ENCODE data around the gene MGAT5B. TPM values are rescaled to one million over a fixed set of nuclear protein-coding genes. Genes with fewer than 3 reads are reported as not detected.
A peak's percentile ranks its signal among the peaks of the same experiment; 100 is the strongest.

MGAT5B gene
- total RNA-seq, 2 donors from 2014 or later, result 0.14 to 4.1 TPM

DNA sequence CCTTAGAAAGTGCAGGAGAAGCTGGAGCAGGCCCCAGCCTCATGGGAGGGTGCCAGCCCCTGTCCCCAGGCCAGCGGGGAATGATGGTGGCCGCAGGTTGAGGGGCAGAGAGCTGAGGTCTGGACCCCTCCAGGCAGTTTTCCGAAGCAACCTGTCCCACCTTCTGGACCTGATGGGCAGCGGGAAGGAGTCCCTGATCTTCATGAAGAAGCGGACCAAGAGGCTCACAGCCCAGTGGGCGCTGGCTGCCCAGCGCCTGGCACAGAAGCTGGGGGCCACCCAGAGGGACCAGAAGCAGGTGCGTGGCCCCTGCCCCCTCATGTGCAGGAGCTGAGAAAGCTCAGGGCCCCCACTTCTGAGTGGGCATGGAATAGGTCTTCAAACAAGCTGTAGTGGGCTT, 36.8 kb downstream of the MGAT5B start:
- peaks cover 3% of the 10 kb centered on the region for H3K4me1 ChIP-seq (replicated peaks)
- no peaks in the 10 kb centered on the region for H3K9me3 ChIP-seq
- intact Hi-C loops (cut with DNase I), result no loop called here
- no peak overlapping the region for H3K27ac ChIP-seq
- H3K36me3 ChIP-seq, result no peaks in the 10 kb centered on the region
- WGBS, result 95% methylated on average over 8 of the region's 8 CpGs
- no peak overlapping the region for H3K4me3 ChIP-seq
- TF ChIP-seq, protein P1, sequence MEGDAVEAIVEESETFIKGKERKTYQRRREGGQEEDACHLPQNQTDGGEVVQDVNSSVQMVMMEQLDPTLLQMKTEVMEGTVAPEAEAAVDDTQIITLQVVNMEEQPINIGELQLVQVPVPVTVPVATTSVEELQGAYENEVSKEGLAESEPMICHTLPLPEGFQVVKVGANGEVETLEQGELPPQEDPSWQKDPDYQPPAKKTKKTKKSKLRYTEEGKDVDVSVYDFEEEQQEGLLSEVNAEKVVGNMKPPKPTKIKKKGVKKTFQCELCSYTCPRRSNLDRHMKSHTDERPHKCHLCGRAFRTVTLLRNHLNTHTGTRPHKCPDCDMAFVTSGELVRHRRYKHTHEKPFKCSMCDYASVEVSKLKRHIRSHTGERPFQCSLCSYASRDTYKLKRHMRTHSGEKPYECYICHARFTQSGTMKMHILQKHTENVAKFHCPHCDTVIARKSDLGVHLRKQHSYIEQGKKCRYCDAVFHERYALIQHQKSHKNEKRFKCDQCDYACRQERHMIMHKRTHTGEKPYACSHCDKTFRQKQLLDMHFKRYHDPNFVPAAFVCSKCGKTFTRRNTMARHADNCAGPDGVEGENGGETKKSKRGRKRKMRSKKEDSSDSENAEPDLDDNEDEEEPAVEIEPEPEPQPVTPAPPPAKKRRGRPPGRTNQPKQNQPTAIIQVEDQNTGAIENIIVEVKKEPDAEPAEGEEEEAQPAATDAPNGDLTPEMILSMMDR (IDR thresholded peaks at IDR 0.05), result no peak
- no peak for TF ChIP-seq POLR2AphosphoS5 (IDR thresholded peaks at IDR 0.05)
- DNase-seq (ENCODE audit: low spot score), result no peak
- H3K27me3 ChIP-seq (replicated peaks; ENCODE audit: insufficient read depth), result no peaks in the 10 kb centered on the region

DNA sequence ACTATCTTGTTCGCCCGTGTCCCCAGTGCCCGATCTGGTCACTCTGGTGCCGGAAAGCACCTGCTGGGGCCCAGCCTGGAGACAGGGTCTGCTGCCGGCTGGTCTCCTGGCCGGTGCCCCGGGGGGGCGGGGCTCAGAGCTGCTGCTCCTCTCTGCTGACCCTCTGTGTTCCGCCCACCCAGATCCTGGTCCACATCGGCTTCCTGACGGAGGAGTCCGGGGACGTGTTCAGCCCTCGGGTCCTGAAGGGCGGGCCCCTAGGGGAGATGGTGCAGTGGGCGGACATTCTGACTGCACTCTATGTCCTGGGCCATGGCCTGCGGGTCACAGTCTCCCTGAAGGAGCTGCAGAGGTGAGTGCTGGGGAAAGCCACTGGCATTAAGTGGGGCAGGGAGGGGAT, 37.6 kb downstream of the MGAT5B start:
- Histone ChIP-seq H3K9me3 (no peaks in the 10 kb centered on the region), H3K27ac (no peak overlapping the region), H3K27me3 (replicated peaks; ENCODE audit: insufficient read depth) (no peaks in the 10 kb centered on the region), H3K4me3 (no peak overlapping the region), H3K4me1 (replicated peaks) (no peaks in the 10 kb centered on the region), H3K36me3 (no peaks in the 10 kb centered on the region)
- no peak for TF ChIP-seq POLR2AphosphoS5 (IDR thresholded peaks at IDR 0.05)
- no peak for DNase-seq (ENCODE audit: low spot score)
- intact Hi-C loops (cut with DNase I), result no loop called here
- WGBS, result 62% methylated on average over 17 of the region's 17 CpGs

DNA sequence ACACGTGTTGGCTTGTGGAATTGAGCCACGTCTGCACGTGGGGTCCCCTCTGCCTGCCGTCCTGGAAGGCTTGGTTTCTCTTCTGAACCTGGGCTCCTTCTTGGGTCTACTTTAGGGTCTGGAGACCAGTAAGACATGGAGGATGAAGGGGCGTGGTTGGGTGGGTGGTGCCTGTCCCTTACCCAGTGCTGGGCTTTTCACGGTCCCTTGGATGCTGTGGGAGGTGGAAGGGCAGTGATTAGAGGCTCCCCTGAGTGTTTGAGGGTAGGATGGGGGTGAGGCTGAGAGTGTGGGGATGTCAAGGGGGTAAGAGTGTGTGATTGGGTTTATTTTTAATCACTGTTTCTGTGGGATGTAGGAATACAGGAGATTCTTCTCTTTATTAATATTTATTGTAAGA, 38.3 kb downstream of the MGAT5B start:
- H3K36me3 ChIP-seq, result no peaks in the 10 kb centered on the region
- no peaks in the 10 kb centered on the region for H3K4me1 ChIP-seq (replicated peaks)
- no peaks in the 10 kb centered on the region for H3K9me3 ChIP-seq
- no peaks in the 10 kb centered on the region for H3K27me3 ChIP-seq (replicated peaks; ENCODE audit: insufficient read depth)
- TF ChIP-seq POLR2A (IDR thresholded peaks at IDR 0.05) (no peak), POLR2AphosphoS5 (IDR thresholded peaks at IDR 0.05) (no peak)
- TF ChIP-seq, protein P1 (IDR thresholded peaks at IDR 0.05), result no peak
- intact Hi-C loops (cut with DNase I), result no loop called here
- H3K4me3 ChIP-seq, result no peak overlapping the region
- 29% methylated on average over 6 of the region's 6 CpGs for WGBS
- DNase-seq (ENCODE audit: low spot score), result no peak
- no peak overlapping the region for H3K27ac ChIP-seq

DNA sequence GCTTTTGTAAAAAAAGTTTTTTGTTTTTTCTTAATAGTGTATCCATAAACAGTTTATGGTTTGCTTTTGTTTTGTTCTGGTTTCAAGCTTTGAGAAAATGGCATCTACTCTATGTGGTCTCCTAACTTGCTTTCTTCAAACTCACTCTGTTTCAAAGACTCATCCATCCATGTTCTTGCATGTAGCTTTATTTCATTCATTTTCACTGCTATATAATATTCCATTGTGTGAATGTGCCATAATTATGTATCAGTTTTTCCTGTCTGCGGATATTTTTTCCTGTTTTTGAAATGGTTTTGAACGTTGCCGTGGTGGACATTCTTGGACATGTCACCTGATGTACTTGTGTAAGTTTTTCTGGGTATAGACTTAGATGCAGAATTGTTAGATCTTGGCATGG, 39.1 kb downstream of the MGAT5B start:
- Histone ChIP-seq H3K36me3 (no peaks in the 10 kb centered on the region), H3K9me3 (no peaks in the 10 kb centered on the region), H3K27ac (no peak overlapping the region), H3K4me3 (no peak overlapping the region), H3K27me3 (replicated peaks; ENCODE audit: insufficient read depth) (no peaks in the 10 kb centered on the region), H3K4me1 (replicated peaks) (no peaks in the 10 kb centered on the region)
- 90% methylated on average over 3 of the region's 3 CpGs for WGBS
- DNase-seq (ENCODE audit: low spot score), result no peak
- intact Hi-C loops (cut with DNase I), result no loop called here
- TF ChIP-seq POLR2AphosphoS5 (IDR thresholded peaks at IDR 0.05) (no peak), POLR2A (IDR thresholded peaks at IDR 0.05) (no peak)
- TF ChIP-seq, protein P1 (IDR thresholded peaks at IDR 0.05), result no peak

DNA sequence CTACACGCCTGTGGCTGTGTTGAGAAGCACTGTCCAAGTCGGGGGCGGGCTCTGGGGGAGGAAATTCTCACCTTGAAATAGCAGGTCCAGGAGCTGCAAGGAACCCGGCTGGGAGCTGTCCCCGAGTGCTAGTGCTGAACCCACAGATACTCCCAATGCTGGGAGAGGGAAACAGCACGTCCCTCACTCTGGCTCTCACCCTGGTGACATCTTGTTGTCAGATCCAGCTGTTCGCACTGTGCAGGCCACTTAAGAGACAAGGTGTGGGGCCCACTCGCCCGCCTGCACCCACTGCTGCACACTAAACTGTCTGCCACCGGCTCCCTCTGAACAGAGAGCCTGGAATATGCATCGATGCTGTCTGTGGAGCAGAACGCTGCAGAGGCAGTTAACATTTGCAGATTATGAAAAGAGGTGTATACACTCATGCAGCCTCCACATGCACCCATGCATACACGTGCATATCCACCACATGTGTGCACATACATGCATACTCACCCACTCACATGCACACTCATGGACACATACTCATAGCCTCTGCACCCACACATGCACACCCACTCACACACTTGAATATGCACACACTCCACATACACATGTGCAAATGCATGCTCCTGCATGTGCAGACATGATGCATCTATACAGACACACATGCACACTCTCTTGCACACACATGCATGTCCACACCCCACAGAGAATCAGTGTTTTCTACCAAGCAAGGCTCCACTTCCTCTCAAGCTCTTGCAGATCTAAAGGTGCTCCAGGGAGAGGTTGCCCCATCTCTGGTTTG, 42.0 kb downstream of the MGAT5B start:
- TF ChIP-seq POLR2AphosphoS5 (IDR thresholded peaks at IDR 0.05) (no peak), POLR2A (IDR thresholded peaks at IDR 0.05) (no peak)
- TF ChIP-seq, protein P1 (IDR thresholded peaks at IDR 0.05), result no peak
- WGBS, result 22% methylated on average over 13 of the region's 13 CpGs
- peak; percentile 17 for DNase-seq (ENCODE audit: low spot score)
- Histone ChIP-seq H3K27me3 (replicated peaks; ENCODE audit: insufficient read depth) (no peaks in the 10 kb centered on the region), H3K4me3 (no peak overlapping the region), H3K36me3 (no peaks in the 10 kb centered on the region), H3K9me3 (no peaks in the 10 kb centered on the region), H3K4me1 (replicated peaks) (no peaks in the 10 kb centered on the region), H3K27ac (no peak overlapping the region)
- intact Hi-C loops (cut with DNase I), result no loop called here

Data from prostate gland (tissue), 2 donors.